ENCODE results near the gene TMEM91.
A peak's percentile ranks its signal among the peaks of the same experiment; 100 is the strongest.

TMEM91 gene

DNA sequence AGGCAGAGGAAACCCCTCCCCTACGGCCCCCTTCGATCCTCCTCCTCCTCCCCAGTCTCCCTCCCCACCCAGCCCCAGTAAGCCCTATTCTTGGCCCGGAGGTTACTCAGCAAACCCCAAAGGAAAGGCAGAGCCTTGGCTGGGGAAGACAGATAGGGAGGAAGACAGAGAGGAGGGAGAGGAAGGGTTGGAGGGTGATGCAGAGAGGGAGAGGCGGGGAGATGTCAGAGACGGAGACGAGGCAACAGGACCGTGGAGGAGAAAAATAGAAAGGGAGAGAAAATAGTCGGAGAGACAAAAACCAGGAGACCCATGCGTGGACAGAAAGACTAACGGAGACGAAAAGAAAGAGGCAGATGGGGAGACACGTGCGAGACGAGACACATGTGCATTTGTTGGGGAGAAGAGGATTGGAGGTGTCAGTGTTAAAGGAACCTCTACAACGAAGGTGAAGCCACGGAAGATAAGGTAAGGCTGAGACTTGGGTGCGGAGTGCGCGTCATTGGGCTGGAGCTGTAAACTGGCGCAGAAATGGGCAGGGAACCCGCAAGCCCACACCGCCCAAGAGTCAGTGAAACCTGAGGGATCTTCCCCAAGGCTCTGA is 25.5 kb upstream of the TMEM91 start:
- TF ChIP-seq, protein P1, sequence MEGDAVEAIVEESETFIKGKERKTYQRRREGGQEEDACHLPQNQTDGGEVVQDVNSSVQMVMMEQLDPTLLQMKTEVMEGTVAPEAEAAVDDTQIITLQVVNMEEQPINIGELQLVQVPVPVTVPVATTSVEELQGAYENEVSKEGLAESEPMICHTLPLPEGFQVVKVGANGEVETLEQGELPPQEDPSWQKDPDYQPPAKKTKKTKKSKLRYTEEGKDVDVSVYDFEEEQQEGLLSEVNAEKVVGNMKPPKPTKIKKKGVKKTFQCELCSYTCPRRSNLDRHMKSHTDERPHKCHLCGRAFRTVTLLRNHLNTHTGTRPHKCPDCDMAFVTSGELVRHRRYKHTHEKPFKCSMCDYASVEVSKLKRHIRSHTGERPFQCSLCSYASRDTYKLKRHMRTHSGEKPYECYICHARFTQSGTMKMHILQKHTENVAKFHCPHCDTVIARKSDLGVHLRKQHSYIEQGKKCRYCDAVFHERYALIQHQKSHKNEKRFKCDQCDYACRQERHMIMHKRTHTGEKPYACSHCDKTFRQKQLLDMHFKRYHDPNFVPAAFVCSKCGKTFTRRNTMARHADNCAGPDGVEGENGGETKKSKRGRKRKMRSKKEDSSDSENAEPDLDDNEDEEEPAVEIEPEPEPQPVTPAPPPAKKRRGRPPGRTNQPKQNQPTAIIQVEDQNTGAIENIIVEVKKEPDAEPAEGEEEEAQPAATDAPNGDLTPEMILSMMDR (conservative IDR thresholded peaks at IDR 0.05): no peak
- TF ChIP-seq ZFX (IDR thresholded peaks at IDR 0.05): no peak
- H3K27ac ChIP-seq: no peak overlapping the region

DNA sequence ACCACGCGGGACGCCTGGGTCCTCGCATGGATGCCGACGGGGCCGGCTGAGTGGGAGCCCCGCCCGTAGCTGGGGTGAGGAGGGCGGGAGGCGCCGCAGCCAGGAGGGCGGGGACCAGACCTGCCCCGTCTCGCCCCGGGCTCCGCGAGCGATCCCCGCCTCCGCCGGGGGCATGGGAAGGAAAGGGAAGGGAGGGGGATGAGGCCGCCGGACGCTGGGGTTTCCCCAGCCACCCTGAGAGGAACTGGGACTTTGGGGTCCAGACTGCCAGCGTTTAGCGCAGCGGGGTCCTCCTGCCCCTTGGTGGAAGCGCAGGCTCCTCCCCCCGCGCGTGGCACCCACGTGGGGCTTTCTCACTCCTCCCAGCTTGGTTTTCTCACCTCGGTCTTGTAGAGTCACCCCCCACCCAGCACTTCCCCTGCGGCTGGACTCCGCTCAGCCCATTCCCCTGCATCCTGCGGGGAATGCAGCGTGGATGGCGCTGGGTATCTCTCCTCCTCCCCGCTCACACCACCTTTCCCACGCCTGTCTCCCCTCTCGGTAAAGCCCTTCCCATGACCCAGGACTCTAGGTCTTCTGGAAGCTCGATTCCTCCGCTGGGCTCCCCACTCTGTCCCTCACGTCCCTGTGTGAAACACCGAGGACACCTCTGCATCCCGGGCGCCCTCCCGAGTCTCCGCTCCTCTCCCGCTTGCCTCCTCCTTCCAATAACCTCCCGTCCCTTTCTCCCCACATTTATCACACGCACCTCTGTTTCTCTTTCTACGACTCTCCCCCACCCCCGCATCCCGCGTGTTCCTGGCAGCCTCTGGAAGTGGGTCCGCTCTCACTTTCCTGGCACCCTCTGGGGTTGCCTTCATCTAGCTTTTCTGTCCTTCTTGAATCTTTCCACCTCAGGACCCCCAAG is 24.7 kb upstream of the TMEM91 start:
- TF ChIP-seq, protein P1 (conservative IDR thresholded peaks at IDR 0.05): no peak
- no peak for TF ChIP-seq ZFX (IDR thresholded peaks at IDR 0.05)
- H3K27ac ChIP-seq: no peak overlapping the region

DNA sequence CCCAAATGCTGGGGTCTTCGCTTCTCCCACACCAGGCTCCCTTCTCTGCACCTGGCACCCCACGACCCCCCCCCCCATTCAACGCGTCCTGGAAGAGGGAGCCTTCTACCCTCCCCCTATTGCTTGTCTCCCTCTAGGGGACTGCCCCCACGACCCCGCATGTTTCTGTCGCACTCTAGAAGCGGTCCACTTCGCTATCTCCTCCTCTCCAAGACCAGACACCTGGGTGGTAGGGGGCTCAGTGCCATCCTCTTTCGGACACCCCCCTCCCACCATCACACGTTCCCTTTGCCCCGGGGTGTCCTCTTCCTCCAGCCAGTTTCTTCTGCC is 24.1 kb upstream of the TMEM91 start:
- H3K27ac ChIP-seq: no peak overlapping the region
- no peak for TF ChIP-seq ZFX (IDR thresholded peaks at IDR 0.05)
- TF ChIP-seq, protein P1 (conservative IDR thresholded peaks at IDR 0.05): no peak

DNA sequence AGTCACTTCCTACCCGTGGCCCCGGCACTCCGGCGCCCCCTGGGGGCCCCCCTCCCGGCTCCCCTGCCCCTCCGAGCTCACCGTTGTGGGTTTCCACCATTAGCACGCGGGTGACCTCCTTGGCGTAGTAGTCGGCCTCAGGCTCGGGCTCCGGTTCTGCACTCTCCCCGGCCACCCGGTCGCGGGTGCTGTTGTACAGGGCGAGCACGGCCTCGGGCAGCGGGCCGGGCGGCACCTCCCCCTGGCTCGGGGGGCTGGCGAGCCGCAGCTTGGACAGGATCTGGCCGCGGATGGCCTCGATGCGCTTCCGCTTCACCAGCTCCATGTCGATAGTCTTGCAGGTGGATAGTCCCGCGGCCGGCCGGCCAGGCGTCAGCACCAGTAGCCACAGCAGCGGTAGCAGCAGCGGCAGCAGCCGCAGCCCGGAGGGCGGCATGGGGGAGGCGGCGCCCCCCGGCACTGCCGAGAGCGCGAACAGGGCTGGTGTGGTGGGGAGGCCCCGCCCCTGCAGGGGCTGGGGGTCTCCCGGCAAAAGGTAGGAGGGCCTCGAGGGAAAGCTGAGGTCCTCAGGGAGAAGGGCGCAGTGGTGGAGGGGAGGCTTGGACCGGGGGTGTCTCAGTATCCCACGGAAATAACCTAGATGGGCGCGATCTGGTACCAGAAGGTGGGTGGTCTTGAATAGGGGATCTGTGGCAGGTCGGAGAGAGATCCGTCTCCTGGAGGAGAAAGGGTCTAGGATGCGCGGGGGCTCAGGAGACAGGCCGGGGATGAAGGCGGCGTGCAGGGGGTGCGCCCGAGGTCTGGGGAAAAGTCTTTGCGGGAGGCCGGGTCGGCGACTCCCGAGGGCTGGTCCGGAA is 23.5 kb upstream of the TMEM91 start:
- H3K27ac ChIP-seq: no peak overlapping the region

DNA sequence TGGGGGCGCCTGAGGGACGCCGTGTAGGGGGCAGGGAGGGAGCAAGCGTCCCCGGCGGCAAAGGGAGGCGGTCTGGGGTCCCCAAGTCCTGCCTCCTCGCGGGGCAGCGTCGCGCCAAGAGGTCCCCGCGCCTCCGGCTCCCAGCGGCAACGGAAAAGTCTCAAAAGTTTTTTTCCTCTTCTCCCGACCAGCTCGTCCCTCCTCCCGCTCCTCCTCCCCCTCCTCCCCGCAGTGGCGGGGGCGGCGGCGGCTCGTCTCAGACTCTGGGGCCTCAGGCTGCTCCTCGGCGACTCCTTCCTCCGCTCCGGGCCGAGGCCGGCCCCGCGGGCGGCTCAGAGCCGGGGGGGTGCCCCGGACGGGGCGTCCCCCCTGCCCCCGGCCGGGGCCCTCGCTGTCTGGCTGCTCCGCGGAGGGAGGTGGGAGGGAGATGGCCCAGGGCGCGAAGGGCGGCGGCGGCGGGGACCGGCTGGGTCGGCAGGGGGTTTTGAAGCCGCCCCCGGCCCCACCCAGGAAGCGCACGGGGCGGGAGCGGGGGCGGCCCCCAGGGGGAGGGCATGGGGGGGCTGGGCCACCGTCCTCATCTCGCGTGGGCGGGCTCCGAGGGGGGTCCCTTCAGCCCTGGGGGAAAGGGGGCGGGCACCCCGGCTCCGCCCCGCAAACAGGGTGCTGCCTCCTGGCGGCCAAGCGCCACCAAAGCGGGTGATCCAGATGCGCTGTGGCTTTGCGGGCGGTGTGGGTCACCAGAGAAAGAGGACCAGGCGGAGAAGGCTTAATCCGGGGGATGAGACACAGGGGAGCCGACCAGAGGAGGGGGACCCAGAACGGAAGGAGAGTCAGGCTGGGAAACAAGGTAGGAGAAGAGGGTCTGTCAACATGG is 22.6 kb upstream of the TMEM91 start, which contains the start of gene TGFB1:
Gene TGFB1, minus strand, starts transcription at position 457 of the 877 bp plus-strand sequence. CDS start 878 bp downstream, outside the sequence.
- H3K27ac ChIP-seq: no peak within 1 kb of the TSS
- no peak for TF ChIP-seq ZFX (IDR thresholded peaks at IDR 0.05)
- TF ChIP-seq, protein P1 (conservative IDR thresholded peaks at IDR 0.05): peak; percentile 69

More for the DNA sequence above, 23.5 kb upstream of the TMEM91 start:
- TF ChIP-seq, protein P1 (conservative IDR thresholded peaks at IDR 0.05): no peak
- no peak for TF ChIP-seq ZFX (IDR thresholded peaks at IDR 0.05)

DNA sequence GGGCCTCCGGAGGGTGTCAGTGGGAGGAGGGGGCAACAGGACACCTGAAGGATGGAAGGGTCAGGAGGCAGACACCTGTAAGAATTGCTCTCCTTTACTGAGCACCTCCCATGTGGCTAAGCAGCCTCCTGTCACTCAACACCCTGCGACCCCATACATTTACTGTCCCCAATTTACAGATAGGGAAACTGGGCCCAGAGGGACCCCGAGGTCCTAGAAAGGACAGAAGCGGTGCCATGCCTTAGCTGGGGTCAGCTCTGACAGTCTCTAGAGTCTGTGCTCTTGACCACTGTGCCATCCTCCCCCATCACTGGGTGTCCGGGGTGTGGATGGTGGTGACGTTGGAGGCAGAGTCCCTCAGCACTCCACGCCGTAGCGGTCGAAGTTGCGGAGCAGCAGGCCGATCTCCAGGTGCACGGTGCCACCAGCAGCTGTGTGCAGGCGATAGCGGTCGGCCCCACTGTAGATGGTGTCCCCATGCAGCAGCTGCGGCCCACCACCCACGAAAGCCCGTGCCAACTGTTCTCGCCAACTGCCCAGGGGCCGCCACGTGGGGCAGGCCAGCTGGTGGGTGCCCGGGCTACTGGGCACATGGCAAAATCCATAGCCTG is 21.9 kb upstream of the TMEM91 start:
- H3K27ac ChIP-seq: no peak overlapping the region
- TF ChIP-seq ZFX (IDR thresholded peaks at IDR 0.05): no peak
- TF ChIP-seq, protein P1 (conservative IDR thresholded peaks at IDR 0.05): peak; percentile 38; the same call in 1 of the 2 replicates
